Endothelial cell of umbilical vein (primary cell): ENCODE measurements around the gene RASGRF1.

Experiments
- CTCF ChIP-seq, 2 donors: IDR thresholded peaks; 1 replicate in 1 of 2; 2 replicates in 1 of 2; pipeline ENCODE4 v1.5.1; 2011; ENCODE audit warnings: low read length in 2 of 2, mild to moderate bottlenecking in 2 of 2, moderate library complexity in 2 of 2, control low read depth in 1 of 2, inconsistent platforms in 1 of 2, low read depth in 1 of 2; ENCODE audit not compliant: insufficient read depth in 1 of 2; ENCODE audit errors: extremely low read depth in 1 of 2
- EZH2 ChIP-seq: IDR thresholded peaks from 2 replicates; pipeline ENCODE4 v1.6.1; 2012; ENCODE audit warnings: borderline replicate concordance, low read depth, mild to moderate bottlenecking, moderate library complexity, low read length, inconsistent platforms; ENCODE audit not compliant: severe bottlenecking
- MAX ChIP-seq: IDR thresholded peaks from 2 replicates; pipeline ENCODE4 v1.6.1; 2011; ENCODE audit not compliant: insufficient read depth, insufficient read length
- POLR2A ChIP-seq: IDR thresholded peaks from 2 replicates; pipeline ENCODE4 v1.6.1; 2012; ENCODE audit warnings: low read depth, mild to moderate bottlenecking, control low read depth, low read length
- POLR2AphosphoS5 ChIP-seq: IDR thresholded peaks from 2 replicates; pipeline ENCODE4 v1.6.1; 2012; ENCODE audit warnings: low read depth, mild to moderate bottlenecking, control low read depth, low read length, moderate library complexity; ENCODE audit not compliant: insufficient read depth

GRCh38 chr15:79132770-79133169 lies 42.2 kb upstream of the RASGRF1 start:
- TF ChIP-seq POLR2A (no peak), POLR2AphosphoS5 (no peak), MAX (no peak), EZH2 (no peak), CTCF (IDR thresholded peaks at IDR 0.05; ENCODE audit: extremely low read depth in 1 of 2, insufficient read depth in 1 of 2, low read depth in 1 of 2, low read length in 2 of 2) (no peak)
